A549 treated with AZD9567 at 1 μM for 4 hours (cell line): Measurements from ENCODE around the gene IL22RA2. TPM values are rescaled to one million over a fixed set of nuclear protein-coding genes. Genes with fewer than 3 reads are reported as not detected.

Experiments
- total RNA-seq: library from RNA; stranded (reverse); fragments of 200-300 nt; extraction: Qiagen RNA extraction; gene quantifications from 5 replicates; pipeline ENCODE4 v1.2.3, GENCODE V29; 2022; ENCODE audit not compliant: insufficient read depth

The IL22RA2 gene
- total RNA-seq = not detected in 5 replicates

GRCh38 chr6:137173501-137173900 is at the start of gene IL22RA2:
TSS of gene IL22RA2 (minus strand) at chr6:137173644. CDS start at chr6:137161749, 11,895 bp downstream.

GRCh38 chr6:137218917-137219663 is 45.6 kb upstream of the IL22RA2 start, which contains the start of gene IFNGR1:
TSS of gene IFNGR1 (minus strand) at chr6:137219385. CDS start at chr6:137219327, 58 bp downstream.

Other genes starting within 250 kb of the IL22RA2 start
- gene IL20RA, start 128.7 kb downstream of the IL22RA2 start, total RNA-seq = 0.02 TPM in 2 of 5 replicates, not detected in the others
- 34.2 to 42.1 TPM (median 36.2 TPM) in 5 replicates for gene IFNGR1, start 45.7 kb upstream of the IL22RA2 start, total RNA-seq